BLaER1 treated with 17β-estradiol and CSF1 and Interleukin-3, amounts not matched to agents 10 nM and 100 nM (cell line): ENCODE data around the gene PHF14.

Source experiments
- H3K27ac ChIP-seq, 11 experiments: shearing (Covaris generic); formaldehyde crosslinking; 2 replicates each; pipeline ENCODE4 v1.8.1; 2022
- H3K27me3 ChIP-seq, 11 experiments: shearing (Covaris generic); formaldehyde crosslinking; 2 replicates each; pipeline ENCODE4 v1.8.1; 2022
- H3K36me3 ChIP-seq, 11 experiments: shearing (Covaris generic); formaldehyde crosslinking; 2 replicates each; pipeline ENCODE4 v1.8.1; 2022
- H3K4me1 ChIP-seq, 10 experiments: shearing (Covaris generic); formaldehyde crosslinking; 2 replicates each; pipeline ENCODE4 v1.8.1; 2022
- H3K4me2 ChIP-seq, 11 experiments: shearing (Covaris generic); formaldehyde crosslinking; 2 replicates each; pipeline ENCODE4 v1.8.1; 2022
- H3K4me3 ChIP-seq, 10 experiments: shearing (Covaris generic); formaldehyde crosslinking; 2 replicates each; pipeline ENCODE4 v1.8.1; 2022
- H3K9ac ChIP-seq, 11 experiments: shearing (Covaris generic); formaldehyde crosslinking; 2 replicates each; pipeline ENCODE4 v1.8.1; 2022
- H3K9me3 ChIP-seq, 11 experiments: shearing (Covaris generic); formaldehyde crosslinking; replicated peaks in 1 of 11; 2 replicates each; pipeline ENCODE4 v1.8.1; 2022
- H4K20me1 ChIP-seq, 11 experiments: shearing (Covaris generic); formaldehyde crosslinking; 2 replicates each; pipeline ENCODE4 v1.8.1; 2022
- Cebpa-rat ChIP-seq, 11 experiments: shearing (Covaris generic); IDR thresholded peaks; 2 replicates each; pipeline ENCODE4 v1.8.1; 2022

PHF14 gene

GRCh38 chr7:11120068-11120664, 146.5 kb downstream of the PHF14 start:
- H3K9ac ChIP-seq: no peak overlapping the region
- no peak for TF ChIP-seq Cebpa-rat (IDR thresholded peaks at IDR 0.05)
- H3K4me1 ChIP-seq: peaks cover 0 to 5% (median 0%) of the 10 kb centered on the region in 10 experiments; a peak in 3 of 20 replicates
- H3K27ac ChIP-seq: no peak overlapping the region
- peaks cover 0 to 8% (median 4%) of the 10 kb centered on the region in 11 experiments; a peak in 3 of 22 replicates for H3K9me3 ChIP-seq
- H4K20me1 ChIP-seq: no peaks in the 10 kb centered on the region
- no peak overlapping the region for H3K4me3 ChIP-seq
- peaks cover 15 to 56% (median 30%) of the 10 kb centered on the region in 11 experiments for H3K36me3 ChIP-seq
- no peak overlapping the region for H3K4me2 ChIP-seq
- no peaks in the 10 kb centered on the region for H3K27me3 ChIP-seq

- peaks cover 11 to 50% (median 29%) of the 10 kb centered on the region in 11 experiments for H3K36me3 ChIP-seq
These were observed 147.1 kb downstream of the PHF14 start for GRCh38 chr7:11120675-11121220.

GRCh38 chr7:11124856-11125559, 151.3 kb downstream of the PHF14 start:
- TF ChIP-seq Cebpa-rat (IDR thresholded peaks at IDR 0.05): no peak
- peak overlapping the region in 1 of 11 experiments; percentile 16; a peak in 1 of 22 replicates for H3K4me2 ChIP-seq
- H3K4me1 ChIP-seq: peaks cover 15 to 49% (median 40%) of the 10 kb centered on the region in 10 experiments
- H3K27ac ChIP-seq: no peak overlapping the region
- H3K27me3 ChIP-seq: no peaks in the 10 kb centered on the region
- peaks cover 11 to 35% (median 19%) of the 10 kb centered on the region in 11 experiments for H3K36me3 ChIP-seq
- H3K9me3 ChIP-seq: peaks cover 0 to 8% (median 4%) of the 10 kb centered on the region in 11 experiments; a peak in 3 of 22 replicates
- H3K9ac ChIP-seq: no peak overlapping the region
- H3K4me3 ChIP-seq: no peak overlapping the region
- no peaks in the 10 kb centered on the region for H4K20me1 ChIP-seq

More at GRCh38 chr7:11120675-11121220, 147.1 kb downstream of the PHF14 start:
- H3K9me3 ChIP-seq: peaks cover 0 to 8% (median 4%) of the 10 kb centered on the region in 11 experiments; a peak in 3 of 22 replicates
- no peak overlapping the region for H3K4me2 ChIP-seq
- TF ChIP-seq Cebpa-rat (IDR thresholded peaks at IDR 0.05): no peak
- H3K27ac ChIP-seq: no peak overlapping the region
- peaks cover 0 to 10% (median 1%) of the 10 kb centered on the region in 10 experiments; a peak in 8 of 20 replicates for H3K4me1 ChIP-seq
- no peaks in the 10 kb centered on the region for H4K20me1 ChIP-seq
- no peaks in the 10 kb centered on the region for H3K27me3 ChIP-seq
- no peak overlapping the region for H3K4me3 ChIP-seq
- no peak overlapping the region for H3K9ac ChIP-seq

- H3K27ac ChIP-seq: no peak overlapping the region; a peak in 1 of 22 replicates
- no peaks in the 10 kb centered on the region for H4K20me1 ChIP-seq
These were observed 153.6 kb downstream of the PHF14 start for GRCh38 chr7:11127114-11127785.

GRCh38 chr7:11127988-11128387, 154.3 kb downstream of the PHF14 start:
- H3K4me3 ChIP-seq: no peak overlapping the region
- peaks cover 15 to 61% (median 41%) of the 10 kb centered on the region in 10 experiments for H3K4me1 ChIP-seq
- H3K9ac ChIP-seq: peak overlapping the region in 1 of 11 experiments; percentile 48; a peak in 1 of 22 replicates
- H4K20me1 ChIP-seq: no peaks in the 10 kb centered on the region
- peak overlapping the region in 9 of 11 experiments; percentile 1 to 80 (median 46); a peak in 12 of 22 replicates for H3K4me2 ChIP-seq
- H3K36me3 ChIP-seq: peaks cover 0 to 39% (median 17%) of the 10 kb centered on the region in 11 experiments; a peak in 14 of 22 replicates
- no peaks in the 10 kb centered on the region for H3K27me3 ChIP-seq
- 0 out of 22 replicates have a peak, but pooled peaks cover 0 to 3% (median 0%) of the 10 kb centered on the region in 11 experiments for H3K9me3 ChIP-seq
- no peak for TF ChIP-seq Cebpa-rat (IDR thresholded peaks at IDR 0.05)
- peak overlapping the region in 6 of 11 experiments; percentile 6 to 60 (median 22); a peak in 4 of 22 replicates for H3K27ac ChIP-seq

More at GRCh38 chr7:11127114-11127785, 153.6 kb downstream of the PHF14 start:
- Histone ChIP-seq H3K27me3 (no peaks in the 10 kb centered on the region), H3K9me3 (0 out of 22 replicates have a peak, but pooled peaks cover 0 to 3% (median 0%) of the 10 kb centered on the region in 11 experiments), H3K4me2 (peak overlapping the region; percentile 17 to 80 (median 46)), H3K4me3 (no peak overlapping the region), H3K9ac (no peak overlapping the region), H3K4me1 (peaks cover 15 to 53% (median 40%) of the 10 kb centered on the region in 10 experiments), H3K36me3 (peaks cover 4 to 37% (median 19%) of the 10 kb centered on the region in 11 experiments; a peak in 15 of 22 replicates)
- TF ChIP-seq Cebpa-rat (IDR thresholded peaks at IDR 0.05): no peak

GRCh38 chr7:11128498-11128897, 154.8 kb downstream of the PHF14 start:
- no peak for TF ChIP-seq Cebpa-rat (IDR thresholded peaks at IDR 0.05)
- H4K20me1 ChIP-seq: no peaks in the 10 kb centered on the region
- peak overlapping the region in 9 of 11 experiments; percentile 1 to 80 (median 46); a peak in 13 of 22 replicates for H3K4me2 ChIP-seq
- H3K4me3 ChIP-seq: no peak overlapping the region
- no peaks in the 10 kb centered on the region for H3K27me3 ChIP-seq
- H3K27ac ChIP-seq: peak overlapping the region in 5 of 11 experiments; percentile 6 to 60 (median 25); a peak in 4 of 22 replicates
- peaks cover 18 to 66% (median 46%) of the 10 kb centered on the region in 10 experiments for H3K4me1 ChIP-seq
- peaks cover 0 to 36% (median 16%) of the 10 kb centered on the region in 11 experiments; a peak in 14 of 22 replicates for H3K36me3 ChIP-seq
- H3K9ac ChIP-seq: peak overlapping the region in 1 of 11 experiments; percentile 48; a peak in 1 of 22 replicates
- 0 out of 22 replicates have a peak, but pooled peaks cover 0 to 3% (median 0%) of the 10 kb centered on the region in 11 experiments for H3K9me3 ChIP-seq

GRCh38 chr7:11130012-11130411, 156.3 kb downstream of the PHF14 start:
- H3K4me2 ChIP-seq: peak overlapping the region in 2 of 11 experiments; percentile 24 to 80; a peak in 5 of 22 replicates
- no peaks in the 10 kb centered on the region for H3K27me3 ChIP-seq
- H3K4me3 ChIP-seq: no peak overlapping the region
- H4K20me1 ChIP-seq: no peaks in the 10 kb centered on the region
- peaks cover 4 to 38% (median 17%) of the 10 kb centered on the region in 11 experiments; a peak in 15 of 22 replicates for H3K36me3 ChIP-seq
- no peak overlapping the region for H3K9ac ChIP-seq
- TF ChIP-seq Cebpa-rat (IDR thresholded peaks at IDR 0.05): no peak
- H3K27ac ChIP-seq: no peak overlapping the region
- H3K4me1 ChIP-seq: peaks cover 19 to 68% (median 48%) of the 10 kb centered on the region in 10 experiments
- H3K9me3 ChIP-seq: 0 out of 22 replicates have a peak, but pooled peaks cover 0 to 3% (median 0%) of the 10 kb centered on the region in 11 experiments

- Histone ChIP-seq H3K9ac (no peak overlapping the region), H3K9me3 (0 out of 22 replicates have a peak, but pooled peaks cover 0 to 3% (median 0%) of the 10 kb centered on the region in 11 experiments), H3K27me3 (no peaks in the 10 kb centered on the region), H3K27ac (no peak overlapping the region), H3K36me3 (peaks cover 5 to 37% (median 23%) of the 10 kb centered on the region in 11 experiments; a peak in 18 of 22 replicates), H3K4me2 (no peak overlapping the region), H3K4me1 (peaks cover 19 to 63% (median 48%) of the 10 kb centered on the region in 10 experiments), H4K20me1 (no peaks in the 10 kb centered on the region), H3K4me3 (no peak overlapping the region)
- TF ChIP-seq Cebpa-rat (IDR thresholded peaks at IDR 0.05): no peak
These were observed 156.9 kb downstream of the PHF14 start for GRCh38 chr7:11130601-11131000.
